Head of caudate nucleus (tissue), 42 donors: ENCODE measurements around the gene SSH3.
"Not testable (repeated sequence)": the region's sequence is repeated elsewhere in the genome, so short reads cannot be mapped to it uniquely, and the experiment has no call there.

Experiments
- DNase-seq, 42 donors: peaks; one replicate each; pipeline versions ENCODE4 v3.0.0 to v3.0.0-alpha.2; 2020 to 2021; ENCODE audit warnings: mixed read lengths in 7 of 42
- intact Hi-C: fragments of 100-400 bp; cut with DNase I; formaldehyde crosslinking; loops from one replicate; pipeline ENCODE4 v1.15.0; 2022

SSH3 gene

DNA sequence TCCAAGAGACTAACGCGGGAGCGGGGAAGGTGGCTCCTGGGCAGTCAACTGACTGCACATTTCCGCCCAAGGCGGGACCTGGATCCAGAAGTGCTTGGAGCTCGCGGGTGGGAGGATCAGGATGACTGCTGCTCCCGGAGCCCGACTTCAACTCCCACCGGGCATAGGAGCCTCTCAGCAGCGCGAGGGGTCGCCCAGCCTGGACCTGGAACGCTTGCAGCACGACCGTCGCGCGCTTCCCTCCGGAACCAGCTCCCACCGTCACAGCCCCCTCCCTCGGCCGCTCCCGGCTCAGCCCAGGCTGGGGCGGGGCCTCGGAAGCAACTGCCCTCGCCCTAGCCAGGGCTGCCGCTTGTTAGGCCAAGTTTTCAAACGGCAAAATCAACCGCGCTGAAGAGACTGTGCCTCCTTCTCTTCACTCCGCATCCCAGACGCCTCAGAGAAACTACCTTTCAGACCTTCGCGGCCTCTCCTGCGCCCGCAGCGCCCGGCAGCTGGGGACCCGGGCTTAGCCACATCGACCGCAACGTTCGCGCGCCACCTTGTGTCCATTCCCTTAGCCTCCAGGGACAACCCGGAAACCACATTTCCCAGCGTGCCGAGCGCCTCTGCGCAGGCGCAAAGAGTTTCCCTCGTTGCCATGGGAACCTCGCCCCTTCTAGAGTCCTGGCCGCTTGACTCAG, 14.0 kb downstream of the SSH3 start:
- DNase-seq = peak; percentile 92 to 100 (median 98)
- intact Hi-C loops = loop anchor here (2.0 kb wide), 1 partner anchor 53 kb away; no protein-coding TSS in a partner anchor

DNA sequence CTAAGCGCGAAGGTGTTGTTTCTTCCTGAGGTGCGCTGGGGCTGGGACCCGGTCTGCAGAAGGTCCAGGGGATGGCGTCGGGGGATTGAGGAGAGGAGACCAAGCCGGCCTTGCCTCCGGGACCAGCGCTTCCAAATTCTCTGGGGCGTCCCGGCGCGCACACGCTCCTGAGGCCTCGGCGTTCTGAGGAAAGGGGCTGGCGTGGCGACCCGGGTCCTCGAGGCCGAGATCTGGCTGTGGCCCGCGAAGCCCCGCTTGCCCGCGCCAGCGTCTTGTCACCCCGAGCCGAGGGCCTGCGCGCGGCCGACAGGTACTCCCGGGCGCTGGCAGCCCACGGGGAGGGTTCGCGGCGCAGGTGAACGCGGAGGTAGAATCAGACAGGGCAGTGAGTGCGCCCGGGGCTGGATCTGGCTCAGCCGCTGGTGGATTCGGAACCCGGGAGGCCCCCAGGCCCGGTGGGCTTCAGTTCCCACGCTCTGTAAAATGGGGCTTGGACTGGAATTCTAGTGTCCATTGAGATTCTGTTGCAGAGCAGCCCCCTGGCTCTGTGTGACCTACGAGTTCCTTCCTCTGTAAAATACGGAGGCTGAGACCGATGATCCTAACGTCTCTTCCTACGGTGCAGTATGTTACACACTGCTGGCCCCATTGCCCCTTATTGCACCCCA, 14.7 kb downstream of the SSH3 start:
- DNase-seq = peak in 31 of 42 donors; percentile 15 to 62 (median 43)
- intact Hi-C loops = loop anchor here (2.0 kb wide), 1 partner anchor 53 kb away; no protein-coding TSS in a partner anchor

DNA sequence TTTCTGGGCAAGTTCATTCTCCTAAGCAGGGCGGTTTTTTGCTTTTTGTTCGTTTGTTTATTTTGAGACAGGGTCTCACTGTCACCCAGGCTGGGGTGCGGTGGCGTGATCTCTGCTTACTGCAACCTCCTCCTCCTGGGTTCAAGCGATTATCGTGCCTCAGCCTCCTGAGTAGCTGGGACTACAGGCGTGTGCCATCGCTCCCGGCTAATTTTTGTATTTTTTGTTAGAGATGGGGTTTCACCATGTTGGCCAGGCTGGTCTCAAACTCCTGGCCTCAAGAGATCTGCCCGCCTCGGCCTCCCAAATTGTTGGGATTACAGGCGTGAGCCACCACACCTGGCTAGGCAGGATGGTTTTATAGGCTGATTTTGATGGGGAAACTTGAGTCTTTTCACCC, 15.5 kb downstream of the SSH3 start:
- peak in 1 of 42 donors; percentile 22 for DNase-seq
- intact Hi-C loops = not testable (repeated sequence)

DNA sequence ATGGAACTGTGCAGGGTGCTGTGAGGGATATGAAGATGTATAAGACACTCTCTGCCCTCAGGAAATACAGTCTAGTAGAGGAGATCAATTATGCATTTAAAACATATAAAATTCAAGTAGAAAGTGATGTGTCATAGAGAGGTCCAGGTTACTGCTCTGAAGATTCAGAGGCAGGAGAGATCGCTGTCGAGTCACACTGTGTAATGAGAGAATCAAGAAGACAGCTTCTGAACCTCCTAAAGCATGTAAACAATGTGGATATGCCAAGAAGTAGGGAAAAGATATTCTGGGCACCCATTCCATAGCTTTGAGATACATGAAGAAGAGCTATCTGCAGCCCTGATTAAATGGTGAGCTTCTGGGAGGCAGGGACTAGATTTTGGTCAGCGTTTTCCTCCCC, 16.7 kb downstream of the SSH3 start:
- no peak for DNase-seq
- intact Hi-C loops = no loop called here

DNA sequence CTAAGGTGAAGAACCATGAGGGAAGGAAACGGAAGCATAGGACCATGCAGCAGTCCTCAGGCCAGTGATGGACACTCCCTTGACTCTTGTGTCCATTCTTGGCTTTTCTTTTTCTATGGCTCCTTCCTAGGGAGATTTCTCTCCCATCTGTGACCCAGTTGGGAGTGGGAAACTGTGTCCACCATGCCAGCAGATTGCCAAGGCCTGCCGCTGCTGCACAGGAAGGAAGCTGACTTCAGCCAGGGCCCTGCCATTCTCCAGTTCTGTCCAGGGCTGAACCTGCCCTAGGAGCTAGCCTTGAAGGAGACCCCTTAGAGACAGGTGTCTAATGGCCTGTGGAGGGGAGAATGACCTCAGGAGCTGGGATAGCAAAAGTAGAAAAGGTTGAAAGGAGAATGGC, 17.4 kb downstream of the SSH3 start:
- no peak for DNase-seq
- intact Hi-C loops = no loop called here

DNA sequence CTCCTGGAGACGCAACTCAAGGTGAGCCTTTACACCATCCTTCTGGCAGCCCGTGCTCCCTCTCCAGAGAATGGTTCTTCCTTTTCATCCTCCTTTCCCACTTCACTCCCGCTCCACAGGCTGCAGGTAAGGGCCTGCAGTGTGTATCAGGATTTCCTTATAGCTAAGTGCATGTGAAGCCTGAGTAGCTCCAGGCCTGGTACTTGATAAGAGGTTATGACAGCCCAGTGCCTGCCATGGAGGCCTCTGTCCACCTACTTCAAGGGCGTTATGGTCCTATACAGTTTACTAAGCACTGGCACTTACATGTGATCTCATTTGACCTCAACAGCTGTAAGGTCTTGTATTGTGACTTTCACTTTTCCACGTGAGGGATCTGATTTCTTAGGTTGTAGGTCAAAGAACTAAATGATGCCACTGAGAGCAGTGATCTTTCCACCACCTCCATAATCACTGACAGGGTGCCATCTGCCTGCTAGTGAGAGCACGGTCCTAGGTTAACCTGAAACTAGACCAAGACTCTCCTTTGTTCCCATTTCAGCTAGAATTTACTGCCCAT, 18.1 kb downstream of the SSH3 start:
- intact Hi-C loops = no loop called here
- no peak for DNase-seq

DNA sequence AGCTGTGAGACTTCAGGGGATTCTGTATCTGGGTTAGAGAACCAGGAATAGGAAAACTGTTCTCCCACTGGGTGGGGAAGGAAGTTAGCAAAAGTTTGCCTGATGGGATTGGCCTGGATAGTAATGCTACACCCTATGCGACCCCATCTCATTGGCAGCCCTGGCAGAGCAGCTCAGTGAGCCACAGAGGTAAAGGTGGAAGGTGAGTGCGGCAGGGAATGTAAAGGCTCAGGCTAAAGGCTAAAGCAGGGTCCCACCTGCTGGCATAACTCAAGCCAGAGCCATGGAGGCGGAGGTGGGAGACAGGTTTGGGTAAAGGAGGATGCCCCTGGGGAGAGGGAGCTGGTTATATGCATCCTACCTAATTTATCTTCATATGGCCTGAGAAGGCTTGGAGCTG, 18.7 kb downstream of the SSH3 start:
- intact Hi-C loops = no loop called here
- DNase-seq = no peak

DNA sequence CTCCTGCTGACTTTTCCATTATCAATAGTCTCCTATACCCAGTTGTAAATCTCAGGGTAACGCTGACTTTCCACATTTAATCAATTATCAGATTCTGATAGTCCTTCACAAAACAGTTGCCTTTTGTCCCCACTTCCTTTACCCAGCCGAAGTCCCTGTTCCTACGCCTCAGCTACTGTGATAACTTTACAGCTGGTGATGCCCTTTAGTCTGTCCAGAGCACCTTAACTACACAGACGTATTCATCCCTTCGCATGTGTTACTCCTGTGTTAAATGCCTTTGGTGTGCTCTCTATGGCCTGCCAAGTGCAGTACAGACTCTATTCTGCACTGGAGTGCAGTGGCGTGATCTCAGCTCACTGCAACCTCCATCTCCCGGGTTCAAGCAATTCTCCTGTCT, 20.2 kb downstream of the SSH3 start:
- intact Hi-C loops = no loop called here
- DNase-seq = no peak

DNA sequence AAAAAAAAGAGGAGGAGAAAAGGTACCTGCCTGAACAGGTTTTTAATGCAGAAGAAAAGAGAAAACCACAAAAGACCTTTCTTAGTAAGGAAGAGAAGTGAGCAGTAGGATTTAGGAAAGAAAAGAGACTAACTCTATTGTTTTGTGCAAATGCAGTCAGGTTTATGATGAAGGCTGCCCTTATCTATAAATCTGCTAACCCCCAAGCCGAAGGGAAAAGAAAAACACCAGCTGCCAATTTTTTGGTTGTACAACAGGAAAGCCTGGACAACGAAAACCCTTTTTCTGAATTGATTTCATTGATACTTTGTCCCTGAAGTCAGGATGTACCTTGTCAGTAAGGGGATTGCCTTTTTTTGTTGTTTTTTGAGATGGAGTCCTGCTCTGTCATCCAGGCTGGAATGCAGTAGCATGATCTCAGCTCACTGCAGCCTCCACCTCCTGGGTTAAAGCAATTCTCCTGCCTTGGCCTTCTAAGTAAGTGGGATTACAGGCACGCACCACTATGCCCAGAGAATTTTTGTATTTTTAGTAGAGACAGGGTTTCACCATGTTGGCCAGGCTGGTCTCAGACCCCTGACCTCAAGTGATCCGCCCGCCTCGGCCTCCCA, 28.9 kb downstream of the SSH3 start:
- DNase-seq = no peak
- intact Hi-C loops = no loop called here

DNA sequence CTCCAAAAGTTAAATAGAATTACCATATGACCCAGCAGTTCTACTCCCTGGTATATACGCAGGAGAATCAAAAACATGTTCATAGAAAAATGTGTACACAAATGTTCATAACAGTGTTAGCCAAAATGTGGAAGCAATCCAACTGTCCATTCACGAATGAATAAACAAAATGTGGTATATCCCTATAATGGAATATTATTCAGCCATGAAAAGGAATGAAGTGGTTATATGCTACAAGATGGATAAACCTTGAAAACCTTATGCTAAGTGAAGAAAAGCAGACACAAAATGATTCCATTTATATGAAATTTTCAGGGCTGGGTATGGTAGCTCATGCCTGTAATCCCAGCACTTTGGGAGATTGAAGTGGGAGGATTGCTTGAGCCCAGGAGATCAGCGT, 33.9 kb downstream of the SSH3 start:
- no peak for DNase-seq
- intact Hi-C loops = no loop called here

DNA sequence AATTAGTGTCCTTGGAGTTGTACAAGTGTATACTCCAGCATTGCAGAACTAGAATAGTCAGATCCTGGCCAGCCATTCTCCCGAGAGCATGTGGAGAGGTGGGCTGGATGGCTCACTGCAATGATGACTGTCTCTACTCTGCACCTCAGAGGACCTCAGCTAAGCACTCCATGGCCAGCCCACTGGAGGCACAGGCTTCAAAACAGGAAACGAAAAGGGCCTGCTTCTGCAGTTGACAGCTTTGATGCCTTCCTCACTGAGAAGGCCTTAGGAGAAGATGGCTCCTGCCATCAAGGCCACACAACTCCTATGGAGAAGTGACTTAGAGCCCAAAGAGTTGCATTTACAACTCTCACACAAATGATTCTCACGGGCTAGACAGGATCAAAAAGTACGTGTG, 40.9 kb downstream of the SSH3 start:
- intact Hi-C loops = no loop called here
- no peak for DNase-seq

DNA sequence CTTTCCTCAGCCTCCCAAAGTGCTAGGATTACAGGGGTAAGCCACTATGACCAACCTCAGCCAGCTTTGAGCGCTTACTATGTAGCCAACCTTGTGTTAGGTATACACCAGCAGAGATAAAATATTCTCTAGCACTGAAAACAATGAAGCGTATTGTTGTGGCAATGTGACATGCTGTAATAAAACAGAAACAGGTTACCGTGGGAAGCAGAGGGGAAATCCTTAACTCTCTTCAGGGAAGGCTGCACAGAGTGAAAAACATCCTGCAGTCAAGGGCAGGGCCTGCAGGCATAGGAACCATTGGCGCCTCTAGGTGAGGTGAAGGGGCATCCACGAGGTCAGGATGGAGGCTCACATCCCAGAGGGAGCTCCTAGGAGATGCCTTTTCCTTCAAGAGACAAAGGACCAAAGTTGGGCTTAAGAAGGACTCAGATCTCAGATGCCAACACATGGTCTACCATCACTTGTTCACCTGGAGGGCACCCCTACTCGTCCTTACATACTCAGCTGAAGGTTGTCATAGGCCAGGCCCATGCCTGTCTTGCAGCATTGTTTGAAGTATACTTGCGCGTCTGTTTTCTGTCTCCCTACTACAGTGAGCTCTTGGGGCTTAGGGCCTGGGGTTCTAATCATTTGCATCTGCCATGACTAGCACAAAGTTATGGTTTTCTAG, 42.1 kb downstream of the SSH3 start:
- DNase-seq = no peak
- intact Hi-C loops = no loop called here

DNA sequence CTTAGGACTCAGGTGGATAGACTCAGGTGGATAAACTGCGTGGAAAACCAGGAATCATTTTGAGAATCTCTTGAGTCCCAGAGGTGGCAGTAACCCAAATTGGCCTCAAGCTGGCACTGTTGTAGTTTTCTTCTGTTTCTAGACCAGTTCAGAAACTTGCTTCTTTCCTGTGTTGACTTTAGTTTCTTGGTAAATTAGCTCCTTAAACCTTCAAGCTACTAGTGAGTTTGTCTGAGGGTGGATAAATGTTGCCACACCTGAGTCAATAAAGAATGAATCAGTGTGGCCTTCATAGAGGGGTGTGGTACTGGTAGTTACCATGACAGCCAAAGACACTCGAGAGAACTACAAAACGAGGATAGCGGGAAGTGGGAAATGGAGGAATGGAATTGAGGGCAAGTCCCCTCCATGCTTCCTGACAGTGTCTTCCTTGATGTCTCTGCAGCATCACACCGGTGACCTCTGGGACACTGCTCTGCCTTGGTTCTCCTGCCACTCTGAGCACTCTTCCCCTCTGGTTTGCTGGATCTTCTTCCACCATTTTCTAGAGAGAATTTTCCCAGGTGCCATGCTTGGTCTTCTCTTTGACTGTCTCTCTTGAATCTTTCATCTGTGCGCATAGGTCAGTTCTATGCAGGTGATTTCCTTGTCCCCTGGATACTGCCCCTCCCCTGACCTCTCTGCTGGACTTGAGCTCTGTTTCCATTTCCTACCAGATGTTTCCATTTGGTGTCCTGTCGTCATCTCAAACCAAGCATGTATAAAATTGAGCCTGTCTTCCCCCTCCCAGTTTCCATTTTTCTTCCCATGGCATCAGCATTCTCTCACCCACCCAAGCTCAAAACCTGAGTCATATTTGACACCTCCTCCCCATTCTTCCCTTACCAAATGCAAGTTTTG, 42.8 kb downstream of the SSH3 start:
- peak in 7 of 42 donors; percentile 29 to 54 (median 39) for DNase-seq
- intact Hi-C loops = no loop called here

DNA sequence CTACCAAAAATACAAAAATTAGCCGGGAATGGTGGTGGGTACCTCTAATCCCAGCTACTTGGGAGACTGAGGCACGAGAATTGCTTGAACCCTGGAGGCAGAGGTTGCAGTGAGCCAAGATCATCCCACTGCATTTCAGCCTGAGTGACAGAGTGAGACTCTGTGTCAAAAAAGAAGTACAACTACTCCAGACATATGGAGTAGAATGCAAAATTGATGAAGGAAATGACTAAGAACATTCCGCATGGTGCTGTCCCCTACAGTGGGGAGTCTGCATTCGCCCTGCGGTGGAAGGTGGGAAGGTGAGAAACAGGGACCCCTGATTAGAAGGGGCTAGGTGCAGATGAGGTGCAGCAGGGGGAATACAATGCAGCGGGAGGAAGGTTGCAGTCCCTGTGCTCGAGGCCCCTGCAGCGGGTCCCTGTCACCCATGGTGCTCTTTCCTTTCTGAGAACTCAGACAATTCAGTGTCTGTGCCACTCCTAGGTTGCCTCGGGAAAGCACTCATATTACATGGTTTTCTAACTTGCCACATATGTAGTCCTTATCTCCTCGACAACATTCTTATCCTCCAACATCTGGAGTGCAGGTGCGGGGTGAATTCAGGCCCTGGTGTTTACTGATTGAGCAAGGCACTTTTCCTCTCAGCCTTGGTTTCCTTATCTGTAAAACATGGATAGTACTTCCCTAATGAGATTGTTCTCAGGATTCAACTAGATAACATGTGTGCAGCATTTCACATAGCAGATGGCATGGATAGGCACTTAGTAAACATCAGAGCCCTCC, 44.8 kb downstream of the SSH3 start:
- no peak for DNase-seq
- intact Hi-C loops = no loop called here

DNA sequence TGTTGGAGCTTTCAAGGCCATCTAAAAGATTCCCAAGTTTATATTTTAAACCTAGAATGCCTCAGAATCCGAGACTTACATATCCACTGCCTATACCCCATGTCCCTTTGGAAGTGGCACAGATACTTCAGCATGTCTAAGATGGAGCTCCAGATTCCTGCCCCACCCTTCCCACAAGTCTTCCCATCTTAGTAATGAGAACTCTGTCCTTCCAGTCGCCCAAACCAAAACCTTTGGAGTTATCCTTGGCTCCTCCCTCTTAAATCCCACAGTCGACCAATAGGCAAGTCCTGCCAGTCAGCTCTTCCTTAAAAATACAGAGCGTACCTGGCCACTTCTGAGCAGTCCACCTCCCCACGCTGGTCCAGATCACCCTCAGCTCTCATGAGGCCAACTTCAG, 45.7 kb downstream of the SSH3 start:
- no peak for DNase-seq
- intact Hi-C loops = no loop called here

DNA sequence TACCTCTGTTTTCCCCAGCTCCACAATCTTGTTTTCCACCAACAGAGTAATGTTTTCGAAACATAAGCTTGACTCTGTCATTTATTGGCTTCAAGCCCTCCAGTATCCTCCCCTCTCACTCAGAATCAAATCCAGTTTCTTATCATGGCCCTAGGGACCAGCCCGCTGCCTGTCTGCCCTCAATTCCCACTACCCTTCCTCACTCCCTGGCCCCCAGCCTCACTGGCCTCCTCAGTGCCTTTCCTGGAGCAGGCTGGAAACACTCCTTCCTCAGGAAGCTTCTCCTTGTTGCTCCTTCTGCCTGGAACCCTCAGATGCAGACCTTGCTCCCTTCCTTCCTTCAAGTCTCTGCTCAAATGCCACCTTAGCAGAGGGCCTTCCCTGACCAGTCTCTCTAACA, 46.1 kb downstream of the SSH3 start:
- intact Hi-C loops = no loop called here
- DNase-seq = no peak

DNA sequence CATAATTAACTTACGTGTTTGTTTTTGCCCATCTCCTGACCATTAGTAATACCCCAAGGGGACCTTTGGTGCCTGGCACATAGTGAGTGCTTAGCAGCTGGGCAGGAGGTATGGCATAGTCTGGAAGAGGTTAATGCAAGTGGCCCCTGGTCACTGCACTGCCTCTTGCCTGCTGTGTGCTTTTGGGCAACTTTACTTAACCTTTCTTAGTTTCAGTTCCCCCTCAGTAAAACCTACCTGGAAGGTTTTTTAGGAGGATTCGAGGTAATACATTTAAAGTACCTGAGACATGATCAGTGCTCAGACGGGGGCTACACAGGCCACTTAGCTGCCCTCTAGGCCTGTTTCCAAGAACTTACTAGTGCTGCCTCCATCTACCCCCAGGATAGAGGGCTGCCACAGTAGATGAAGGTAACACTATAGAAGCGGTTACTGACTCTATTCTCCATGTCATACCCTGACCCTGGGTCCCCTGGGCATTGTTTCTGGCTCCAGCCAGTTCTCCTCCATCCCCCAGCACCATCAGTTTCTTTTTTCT, 46.7 kb downstream of the SSH3 start:
- no peak for DNase-seq
- intact Hi-C loops = loop anchor here (5.0 kb wide), 1 partner anchor 42 kb away; the partner anchor contains the start of gene RAD9A
